GM19328 (cell line): ENCODE measurements around the gene ZNF552.
"Not testable (repeated sequence)": the region's sequence is repeated elsewhere in the genome, so short reads cannot be mapped to it uniquely, and the experiment has no call there.

Source experiments
- ATAC-seq: cut with Tn5 transposase; IDR thresholded peaks from one replicate; pipeline ENCODE4 v1.9.1; 2021; ENCODE audit warnings: mild to moderate bottlenecking, moderate library complexity; ENCODE audit not compliant: unreplicated experiment

ZNF552 gene

GRCh38 chr19:57819475-57820148 is 4.9 kb upstream of the ZNF552 start:
- ATAC-seq = peak; percentile 84

- no peak for ATAC-seq
Measured at GRCh38 chr19:57818378-57818777, 3.7 kb upstream of the ZNF552 start.

GRCh38 chr19:57817976-57818375 is 3.3 kb upstream of the ZNF552 start:
- no peak for ATAC-seq

- no peak for ATAC-seq
Measured at GRCh38 chr19:57816652-57817051, 1.9 kb upstream of the ZNF552 start.

- no peak for ATAC-seq
Measured at GRCh38 chr19:57815247-57816075, 748 bp upstream of the ZNF552 start.

- ATAC-seq = no peak
Measured at GRCh38 chr19:57813919-57814504, 701 bp downstream of the ZNF552 start.

GRCh38 chr19:57812975-57813820 is 1.5 kb downstream of the ZNF552 start:
- ATAC-seq = not testable (repeated sequence)

- no peak for ATAC-seq
Measured at GRCh38 chr19:57812226-57812625, 2.5 kb downstream of the ZNF552 start.

- ATAC-seq = not testable (repeated sequence)
Measured at GRCh38 chr19:57810410-57811295, 4.1 kb downstream of the ZNF552 start.

GRCh38 chr19:57807541-57807940 is 7.2 kb downstream of the ZNF552 start:
- ATAC-seq = no peak

- ATAC-seq = no peak
Measured at GRCh38 chr19:57803594-57804325, 11.0 kb downstream of the ZNF552 start.

- no peak for ATAC-seq
Measured at GRCh38 chr19:57803265-57803593, 11.5 kb downstream of the ZNF552 start.

- no peak for ATAC-seq
Measured at GRCh38 chr19:57802269-57802668, 12.4 kb downstream of the ZNF552 start.

- no peak for ATAC-seq
Measured at GRCh38 chr19:57800696-57801095, 14.0 kb downstream of the ZNF552 start.

- ATAC-seq = not testable (repeated sequence)
Measured at GRCh38 chr19:57796580-57796979, 18.1 kb downstream of the ZNF552 start.

GRCh38 chr19:57789288-57789687 is 25.4 kb downstream of the ZNF552 start:
- no peak for ATAC-seq

- no peak for ATAC-seq
Measured at GRCh38 chr19:57788114-57788692, 26.5 kb downstream of the ZNF552 start.

- no peak for ATAC-seq
Measured at GRCh38 chr19:57786906-57787305, 27.8 kb downstream of the ZNF552 start.

- ATAC-seq = no peak
Measured at GRCh38 chr19:57786286-57786685, 28.4 kb downstream of the ZNF552 start.
